ENCODE data around the gene INTS13. TPM values are rescaled to one million over a fixed set of nuclear protein-coding genes. Genes with fewer than 3 reads are reported as not detected.
"Not testable (repeated sequence)": the region's sequence is repeated elsewhere in the genome, so short reads cannot be mapped to it uniquely, and the experiment has no call there.

The INTS13 gene
- total RNA-seq, 1 donor from 2014 or later, result 25.5 TPM

- H3K27ac Mint-ChIP-seq, result peak overlapping the region; percentile 87
- no peaks in the 10 kb centered on the region for H3K9me3 Mint-ChIP-seq
- H3K4me1 Mint-ChIP-seq, result peaks cover 27% of the 10 kb centered on the region
- TF ChIP-seq, protein P1, sequence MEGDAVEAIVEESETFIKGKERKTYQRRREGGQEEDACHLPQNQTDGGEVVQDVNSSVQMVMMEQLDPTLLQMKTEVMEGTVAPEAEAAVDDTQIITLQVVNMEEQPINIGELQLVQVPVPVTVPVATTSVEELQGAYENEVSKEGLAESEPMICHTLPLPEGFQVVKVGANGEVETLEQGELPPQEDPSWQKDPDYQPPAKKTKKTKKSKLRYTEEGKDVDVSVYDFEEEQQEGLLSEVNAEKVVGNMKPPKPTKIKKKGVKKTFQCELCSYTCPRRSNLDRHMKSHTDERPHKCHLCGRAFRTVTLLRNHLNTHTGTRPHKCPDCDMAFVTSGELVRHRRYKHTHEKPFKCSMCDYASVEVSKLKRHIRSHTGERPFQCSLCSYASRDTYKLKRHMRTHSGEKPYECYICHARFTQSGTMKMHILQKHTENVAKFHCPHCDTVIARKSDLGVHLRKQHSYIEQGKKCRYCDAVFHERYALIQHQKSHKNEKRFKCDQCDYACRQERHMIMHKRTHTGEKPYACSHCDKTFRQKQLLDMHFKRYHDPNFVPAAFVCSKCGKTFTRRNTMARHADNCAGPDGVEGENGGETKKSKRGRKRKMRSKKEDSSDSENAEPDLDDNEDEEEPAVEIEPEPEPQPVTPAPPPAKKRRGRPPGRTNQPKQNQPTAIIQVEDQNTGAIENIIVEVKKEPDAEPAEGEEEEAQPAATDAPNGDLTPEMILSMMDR (IDR thresholded peaks at IDR 0.05; ENCODE audit: unreplicated experiment), result no peak
- no peak overlapping the region for H3K4me3 Mint-ChIP-seq
- peaks cover 33% of the 10 kb centered on the region for H3K36me3 Mint-ChIP-seq
- H3K27me3 Mint-ChIP-seq (ENCODE audit: low read depth), result no peaks in the 10 kb centered on the region
- peak in 1 of 2 experiments; percentile 39 for DNase-seq (ENCODE audit: low spot score in 2 of 2, unreplicated experiment in 2 of 2)
Measured at GRCh38 chr12:26918321-26919215, 19.2 kb downstream of the INTS13 start.

DNA sequence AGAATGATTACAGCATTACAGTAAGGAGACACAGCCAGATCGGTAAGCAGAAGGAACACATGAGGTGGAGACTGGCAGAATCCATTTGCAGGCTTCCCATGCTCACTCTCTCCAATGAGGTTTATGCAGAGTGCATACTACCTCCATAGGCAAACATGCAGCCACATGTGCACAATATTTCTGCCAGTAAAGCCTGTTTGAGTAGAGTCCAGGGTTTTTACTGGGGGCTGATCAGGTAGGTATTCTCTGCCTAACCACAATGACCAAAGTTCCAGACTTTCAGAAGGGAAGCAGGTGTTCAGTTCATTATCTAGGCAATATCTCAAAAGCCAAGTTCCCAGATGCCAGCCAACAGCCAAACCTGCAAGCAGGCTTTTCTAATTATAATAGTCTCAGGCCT lies 31.1 kb downstream of the INTS13 start:
- no peak for DNase-seq (ENCODE audit: low spot score in 2 of 2, unreplicated experiment in 2 of 2)
- Mint-ChIP-seq H3K4me3 (no peak overlapping the region), H3K36me3 (peaks cover 42% of the 10 kb centered on the region), H3K27ac (no peak overlapping the region), H3K27me3 (ENCODE audit: low read depth) (no peaks in the 10 kb centered on the region), H3K9me3 (peaks cover 15% of the 10 kb centered on the region), H3K4me1 (no peaks in the 10 kb centered on the region)
- TF ChIP-seq, protein P1 (IDR thresholded peaks at IDR 0.05; ENCODE audit: unreplicated experiment), result no peak

DNA sequence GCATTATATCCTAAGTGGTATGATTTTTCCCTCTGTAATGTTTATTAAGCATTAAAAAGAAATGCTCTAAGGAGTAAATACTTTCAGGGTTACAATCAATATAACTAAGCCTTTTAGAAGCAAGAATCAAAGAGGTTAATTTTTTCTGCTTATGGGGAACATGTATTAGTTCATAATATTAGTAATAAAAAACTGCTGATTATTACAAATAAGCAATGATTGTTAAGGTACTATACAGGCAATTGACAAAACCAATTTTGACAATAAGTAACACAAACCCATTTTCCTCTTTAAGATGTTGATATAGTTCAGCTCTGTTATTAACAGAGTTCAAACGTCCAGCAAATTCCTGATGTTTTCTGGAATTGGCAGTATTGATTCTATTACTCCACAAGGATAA lies 31.8 kb downstream of the INTS13 start:
- no peak overlapping the region for H3K4me3 Mint-ChIP-seq
- TF ChIP-seq, protein P1 (IDR thresholded peaks at IDR 0.05; ENCODE audit: unreplicated experiment), result no peak
- no peak for DNase-seq (ENCODE audit: low spot score in 2 of 2, unreplicated experiment in 2 of 2)
- no peak overlapping the region for H3K27ac Mint-ChIP-seq
- H3K27me3 Mint-ChIP-seq (ENCODE audit: low read depth), result no peaks in the 10 kb centered on the region
- H3K9me3 Mint-ChIP-seq, result peaks cover 19% of the 10 kb centered on the region
- H3K4me1 Mint-ChIP-seq, result no peaks in the 10 kb centered on the region
- peaks cover 48% of the 10 kb centered on the region for H3K36me3 Mint-ChIP-seq

DNA sequence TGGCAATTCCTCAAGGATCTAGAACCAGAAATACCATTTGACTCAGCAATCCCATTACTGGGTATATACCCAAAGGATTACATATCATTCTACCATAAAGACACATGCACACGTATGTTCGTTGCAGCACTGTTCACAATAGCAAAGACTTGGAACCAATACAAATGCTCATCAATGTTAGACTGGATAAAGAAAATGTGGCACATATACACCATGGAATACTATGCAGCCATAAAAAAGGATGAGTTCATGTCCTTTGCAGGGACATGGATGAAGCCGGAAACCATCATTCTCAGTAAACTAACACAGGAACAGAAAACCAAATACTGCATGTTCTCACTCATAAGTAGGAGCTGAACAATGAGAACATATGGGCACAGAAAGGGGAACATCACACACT lies 34.4 kb downstream of the INTS13 start:
- not testable (repeated sequence) for H3K4me1 Mint-ChIP-seq; DNase-seq (ENCODE audit: low spot score in 2 of 2, unreplicated experiment in 2 of 2); H3K27me3 Mint-ChIP-seq (ENCODE audit: low read depth); H3K4me3 Mint-ChIP-seq; H3K27ac Mint-ChIP-seq
- Mint-ChIP-seq H3K36me3 (peaks cover 60% of the 10 kb centered on the region), H3K9me3 (peaks cover 30% of the 10 kb centered on the region)

DNA sequence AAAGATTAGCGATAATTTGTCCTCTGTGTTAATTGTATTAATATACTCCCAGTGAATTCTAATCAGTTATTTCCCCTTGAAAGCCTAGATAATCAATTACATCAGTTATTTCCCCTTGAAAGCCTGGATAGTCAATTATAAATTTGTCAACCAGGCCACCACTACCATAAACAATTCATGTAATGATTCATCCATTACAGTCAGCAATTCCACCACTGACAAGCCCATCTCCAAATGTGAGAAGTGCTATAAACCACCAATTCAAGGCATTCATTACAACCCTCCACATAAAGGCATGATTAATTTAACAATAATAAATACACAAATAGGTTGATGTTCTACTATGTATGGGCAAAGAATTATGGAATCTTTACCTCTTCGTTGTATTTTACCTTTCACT lies 40.9 kb downstream of the INTS13 start:
- no peak overlapping the region for H3K27ac Mint-ChIP-seq
- H3K27me3 Mint-ChIP-seq (ENCODE audit: low read depth), result no peaks in the 10 kb centered on the region
- H3K4me3 Mint-ChIP-seq, result no peak overlapping the region
- no peaks in the 10 kb centered on the region for H3K4me1 Mint-ChIP-seq
- TF ChIP-seq, protein P1 (IDR thresholded peaks at IDR 0.05; ENCODE audit: unreplicated experiment), result no peak
- peaks cover 36% of the 10 kb centered on the region for H3K36me3 Mint-ChIP-seq
- H3K9me3 Mint-ChIP-seq, result peaks cover 17% of the 10 kb centered on the region
- DNase-seq (ENCODE audit: low spot score in 2 of 2, unreplicated experiment in 2 of 2), result no peak

DNA sequence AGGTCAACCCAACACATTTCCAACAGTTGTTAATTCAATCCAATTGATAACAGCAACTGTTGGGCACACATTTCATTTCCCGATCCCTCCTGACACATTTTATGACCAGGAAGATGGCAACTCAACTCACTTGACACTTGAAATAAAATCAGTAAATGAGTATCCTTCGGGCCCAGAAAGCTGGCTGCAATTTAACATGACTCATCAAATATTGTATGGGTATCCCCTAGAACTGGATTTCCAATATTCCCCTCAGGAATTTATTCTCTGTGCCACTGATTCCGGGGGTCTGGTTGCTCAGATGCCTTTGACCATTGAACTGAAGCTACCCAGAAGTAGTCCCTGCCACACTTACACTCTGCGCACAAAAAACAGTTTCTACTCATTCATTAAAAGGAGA lies 42.1 kb downstream of the INTS13 start:
- Mint-ChIP-seq H3K36me3 (peaks cover 24% of the 10 kb centered on the region), H3K27me3 (ENCODE audit: low read depth) (no peaks in the 10 kb centered on the region), H3K4me3 (no peak overlapping the region), H3K9me3 (peaks cover 7% of the 10 kb centered on the region), H3K27ac (no peak overlapping the region), H3K4me1 (no peaks in the 10 kb centered on the region)
- no peak for DNase-seq (ENCODE audit: low spot score in 2 of 2, unreplicated experiment in 2 of 2)
- TF ChIP-seq, protein P1 (IDR thresholded peaks at IDR 0.05; ENCODE audit: unreplicated experiment), result no peak
